K562 (cell line): ENCODE results near the gene AFM. TPM values are rescaled to one million over a fixed set of nuclear protein-coding genes. Genes with fewer than 3 reads are reported as not detected.

Source experiments
- CTCF ChIP-seq, 3 experiments: IDR thresholded peaks in 2 of 3; conservative IDR thresholded peaks in 1 of 3; 2 replicates each; pipeline ENCODE4 v1.5.1; 2011 to 2012; ENCODE audit warnings: low read length in 3 of 3, mild to moderate bottlenecking in 3 of 3, control low read depth in 2 of 3, improper control_type of control experiment in 1 of 3, inconsistent platforms in 1 of 3, low read depth in 1 of 3, mixed read lengths in 1 of 3, moderate library complexity in 1 of 3; ENCODE audit not compliant: insufficient read depth in 2 of 3
- FOXO4 ChIP-seq: fragments of 450-650 bp; formaldehyde crosslinking; IDR thresholded peaks from 2 replicates; pipeline ENCODE4 v1.4.0; 2020; ENCODE audit warnings: mild to moderate bottlenecking, moderate library complexity
- LARP7 ChIP-seq: fragments of 450-650 bp; IDR thresholded peaks from 2 replicates; pipeline ENCODE4 v1.6.1; 2016
- RREB1 ChIP-seq: fragments of 250-450 bp; sonication (Bioruptor Pico); IDR thresholded peaks from 2 replicates; pipeline ENCODE4 v1.4.0; 2020
- ZBTB2 ChIP-seq: fragments of 450-650 bp; IDR thresholded peaks from 2 replicates; pipeline ENCODE4 v1.6.1; 2016; ENCODE audit warnings: antibody characterized with exemption
- ZNF609 ChIP-seq: sonication (generic); formaldehyde crosslinking; IDR thresholded peaks from 2 replicates; pipeline ENCODE4 v1.8.1; 2023; ENCODE audit warnings: missing genetic modification reagents, mild to moderate bottlenecking, borderline replicate concordance
- polyA plus RNA-seq, 8 experiments: library from polyadenylated mRNA; depleted of rRNA in 4 of 8; stranded (reverse) in 5 of 8; unstranded in 3 of 8; fragments of >200 nt; fragmentation: Nextera tagmentation in 2 of 8; fragmentation: Illumina TruSeq in 1 of 8; extraction: Ambion mirVana in 2 of 8; extraction: Trizol in 1 of 8; gene quantifications; 2 replicates each; pipeline versions ENCODE4 v1.2.1 to v1.2.3, GENCODE V29; 2011 to 2014; ENCODE audit warnings: inconsistent platforms in 1 of 8, missing spikeins in 1 of 8
- total RNA-seq, 7 experiments: library from RNA; depleted of rRNA in 6 of 7; stranded (reverse); fragments of >200 nt in 6 of 7; fragmentation: Illumina TruSeq in 2 of 7; extraction: Trizol in 2 of 7; gene quantifications; 2 replicates each; pipeline versions ENCODE4 v1.2.1 to v1.2.3, GENCODE V29; 2011 to 2021; ENCODE audit warnings: low replicate concordance in 1 of 7

Gene AFM
- total and polyA plus RNA-seq, 9 of the 15 experiments (the other 6 are each of a cell fraction or from before 2014, with no cell fraction given) = 0.07 to 0.15 (median 0.12) TPM; not detected in 5

GRCh38 chr4:73485596-73485995, 4.1 kb downstream of the AFM start (continued):
- no peak for TF ChIP-seq RREB1 (CRISPR knock-in tag)
- TF ChIP-seq LARP7 = no peak
- TF ChIP-seq ZNF609 (CRISPR knock-in tag) = no peak
- TF ChIP-seq CTCF (IDR thresholded peaks at IDR 0.05 in 2 of 3, conservative IDR thresholded peaks at IDR 0.05 in 1 of 3; ENCODE audit: insufficient read depth in 2 of 3, low read depth in 1 of 3, low read length in 3 of 3) = no peak
- no peak for TF ChIP-seq ZBTB2
- TF ChIP-seq FOXO4 (CRISPR knock-in tag) = no peak
